ENCODE measurements around the gene TAS2R60. TPM values are rescaled to one million over a fixed set of nuclear protein-coding genes. Genes with fewer than 3 reads are reported as not detected.

TAS2R60 gene
- total RNA-seq, result not detected

DNA sequence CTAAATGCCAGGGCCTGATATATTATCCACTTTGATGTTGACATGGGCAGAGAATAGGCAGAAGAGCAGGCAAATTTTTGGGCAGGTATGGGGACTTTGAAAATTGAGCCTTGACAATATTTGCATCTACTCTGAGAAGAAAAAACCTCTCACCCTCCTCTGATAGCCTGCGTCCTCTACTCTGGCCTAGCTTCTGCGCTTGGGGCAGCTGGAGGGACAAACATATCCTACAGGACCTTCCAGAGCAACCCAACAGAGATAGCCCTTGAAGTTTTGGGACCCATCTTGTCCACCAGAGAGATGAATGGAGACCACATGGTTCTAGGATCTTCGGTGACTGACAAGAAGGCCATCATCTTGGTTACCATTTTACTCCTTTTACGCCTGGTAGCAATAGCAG lies at the start of gene TAS2R60:
Gene TAS2R60, plus strand, starts transcription at position 301 of the 400 bp plus-strand sequence. Its CDS starts 0 bp downstream, at position 301.
- in situ Hi-C loops (cut with MboI; ENCODE audit: low pct_unique_long_range_greater_than_20kb in 2 of 9, low sequenced_read_pairs in 9 of 9, unreplicated experiment in 9 of 9), result loop anchor here in 1 of 9 experiments (25.0 kb wide), 1 partner anchor 431 kb away; no protein-coding TSS in a partner anchor

GRCh38 chr7:143394068-143394467 lies 49.2 kb upstream of the TAS2R60 start:
- ATAC-seq (replicated peaks in 6 of 8), result no peak
- WGBS, 10 experiments, result 93 to 100% (median 100%) methylated on average over 1 to 3 of the region's 6 CpGs; no CpG with 5 or more reads in 6 of the 10 experiments
- H3K4me1 ChIP-seq (replicated peaks in 1 of 2), result peaks cover 0 to 11% of the 10 kb centered on the region in 2 donors
- in situ Hi-C loops (cut with MboI; ENCODE audit: low pct_unique_long_range_greater_than_20kb in 2 of 9, low sequenced_read_pairs in 9 of 9, unreplicated experiment in 9 of 9), result loop anchor here in 1 of 9 experiments (25.0 kb wide), 1 partner anchor 107 kb away; the partner anchor contains the start of genes CASP2 and TMEM139
- no peak overlapping the region for H3K4me3 ChIP-seq
- no peak overlapping the region for H3K27ac ChIP-seq

More for the DNA sequence above, at the start of gene TAS2R60:
- peaks cover 14 to 15% of the 10 kb centered on the region in 2 donors for H3K4me1 ChIP-seq (replicated peaks in 1 of 2)
- no peak within 1 kb of the TSS for H3K4me3 ChIP-seq
- ATAC-seq (replicated peaks in 6 of 8), result no peak
- WGBS, 10 experiments, result 83 to 100% (median 91%) methylated on average over 1 to 4 of the region's 4 CpGs; no CpG with 5 or more reads in 4 of the 10 experiments
- no peak within 1 kb of the TSS for H3K27ac ChIP-seq

DNA sequence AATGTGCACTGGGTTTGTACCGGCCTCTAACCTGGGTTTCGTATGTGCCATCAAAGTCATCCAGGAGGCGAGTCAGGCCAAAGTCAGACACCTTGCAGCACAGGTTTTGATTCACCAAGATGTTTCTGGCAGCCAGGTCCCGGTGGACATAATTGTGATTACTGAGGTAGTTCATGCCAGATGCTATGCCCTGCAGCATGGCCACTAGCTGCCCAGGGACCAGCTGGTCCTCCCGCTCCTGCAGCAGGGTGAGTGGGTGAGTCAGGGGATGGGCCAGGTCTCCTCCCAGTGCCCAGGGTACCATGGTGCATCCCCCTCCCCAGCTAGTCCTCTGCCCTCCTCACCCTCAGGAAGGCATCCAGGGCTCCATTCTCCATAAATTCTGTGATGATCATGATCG lies 48.5 kb upstream of the TAS2R60 start:
- Histone ChIP-seq H3K27ac (no peak overlapping the region), H3K4me3 (no peak overlapping the region), H3K4me1 (replicated peaks in 1 of 2) (peaks cover 0 to 11% of the 10 kb centered on the region in 2 donors)
- 17 to 100% (median 100%) methylated on average over 1 to 4 of the region's 6 CpGs; no CpG with 5 or more reads in 4 of the 10 experiments for WGBS, 10 experiments
- peak in 2 of 8 experiments; percentile 1 for ATAC-seq (replicated peaks in 6 of 8)
- in situ Hi-C loops (cut with MboI; ENCODE audit: low pct_unique_long_range_greater_than_20kb in 2 of 9, low sequenced_read_pairs in 9 of 9, unreplicated experiment in 9 of 9), result loop anchor here in 1 of 9 experiments (25.0 kb wide), 1 partner anchor 107 kb away; the partner anchor contains the start of genes CASP2 and TMEM139

GRCh38 chr7:143395187-143396149 lies 47.8 kb upstream of the TAS2R60 start:
- in situ Hi-C loops (cut with MboI; ENCODE audit: low pct_unique_long_range_greater_than_20kb in 2 of 9, low sequenced_read_pairs in 9 of 9, unreplicated experiment in 9 of 9), result loop anchor here in 1 of 9 experiments (25.0 kb wide), 1 partner anchor 108 kb away; the partner anchor contains the start of genes CASP2 and TMEM139
- H3K4me3 ChIP-seq, result no peak overlapping the region
- WGBS, 10 experiments, result 22 to 92% (median 81%) methylated on average over 2 to 9 of the region's 21 CpGs; no CpG with 5 or more reads in 2 of the 10 experiments
- no peak overlapping the region for H3K27ac ChIP-seq
- peaks cover 0 to 11% of the 10 kb centered on the region in 2 donors for H3K4me1 ChIP-seq (replicated peaks in 1 of 2)
- ATAC-seq (replicated peaks in 6 of 8), result peak in 7 of 8 experiments; percentile 3 to 88 (median 24)

DNA sequence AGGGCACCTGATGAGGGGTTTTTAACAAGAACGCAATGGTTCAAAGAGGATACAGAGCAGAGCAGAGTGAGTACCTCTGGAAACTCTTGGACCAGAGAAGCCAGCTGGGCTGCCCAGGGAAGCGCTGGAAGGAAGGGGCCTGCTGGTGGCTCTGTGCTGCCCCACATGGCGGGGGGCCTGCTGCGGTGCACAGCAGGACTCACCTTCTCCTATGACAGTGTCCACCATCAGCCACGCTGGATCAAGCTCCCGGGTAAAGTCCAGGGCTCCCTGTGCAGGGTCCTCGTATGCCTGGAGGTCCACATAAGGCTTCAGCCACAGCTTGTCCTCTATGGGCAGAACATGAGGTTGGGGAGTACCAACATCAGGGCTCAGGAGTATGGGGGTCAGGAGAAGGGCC lies 47.1 kb upstream of the TAS2R60 start:
- ATAC-seq (replicated peaks in 6 of 8), result peak in 1 of 8 experiments; percentile 5
- no peak overlapping the region for H3K4me3 ChIP-seq
- in situ Hi-C loops (cut with MboI; ENCODE audit: low pct_unique_long_range_greater_than_20kb in 2 of 9, low sequenced_read_pairs in 9 of 9, unreplicated experiment in 9 of 9), result loop anchor here in 1 of 9 experiments (25.0 kb wide), 1 partner anchor 109 kb away; the partner anchor contains the start of genes CASP2 and TMEM139
- 80 to 100% (median 88%) methylated on average over 1 to 3 of the region's 7 CpGs; no CpG with 5 or more reads in 6 of the 10 experiments for WGBS, 10 experiments
- no peak overlapping the region for H3K27ac ChIP-seq
- H3K4me1 ChIP-seq (replicated peaks in 1 of 2), result peaks cover 0 to 11% of the 10 kb centered on the region in 2 donors

DNA sequence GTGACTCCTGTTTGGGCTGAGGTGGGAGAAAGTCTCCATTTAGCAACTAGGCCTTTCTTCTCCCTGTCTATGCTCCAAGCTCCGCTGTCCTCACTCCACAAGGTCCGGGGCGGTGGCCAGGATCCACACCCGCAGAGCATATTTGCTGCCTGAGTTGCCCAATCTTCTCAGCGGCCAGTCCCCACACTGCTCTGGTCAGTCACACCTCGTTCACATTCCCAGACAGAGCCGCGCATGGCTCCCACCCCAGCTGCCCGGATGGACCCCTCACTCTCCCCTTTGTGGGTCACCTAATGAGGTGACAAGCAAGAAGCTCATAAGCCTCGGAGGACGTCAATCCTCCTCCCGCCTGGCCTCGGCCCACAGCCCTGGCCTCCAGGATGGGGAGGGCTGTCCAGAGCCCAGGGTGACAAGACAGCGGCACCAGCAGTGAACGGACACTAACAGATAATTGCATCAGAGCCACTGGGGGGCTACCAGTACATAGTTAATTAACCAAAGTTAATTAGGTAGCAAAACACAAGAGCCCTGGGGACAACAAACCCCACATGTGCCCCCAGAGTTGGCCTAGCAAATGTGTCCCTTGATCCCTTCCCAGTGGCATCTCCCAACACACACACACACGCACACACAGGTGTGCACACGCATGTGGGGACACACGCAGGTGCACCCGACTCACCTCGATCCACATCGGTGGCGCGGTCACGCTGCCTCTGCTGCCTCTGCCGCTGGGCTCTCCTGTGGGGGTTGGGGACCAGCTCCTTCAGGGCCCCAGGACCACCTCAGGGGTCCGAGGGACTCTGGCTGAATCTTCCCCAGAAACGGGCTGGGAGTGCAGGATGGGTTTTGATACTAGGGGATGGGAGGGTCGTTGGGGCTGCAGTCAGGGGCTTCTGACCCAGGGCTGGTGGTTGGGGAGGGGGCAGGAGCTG lies 46.4 kb upstream of the TAS2R60 start:
- H3K4me1 ChIP-seq (replicated peaks in 1 of 2), result peaks cover 0 to 11% of the 10 kb centered on the region in 2 donors
- peak in 3 of 8 experiments; percentile 4 to 64 (median 10) for ATAC-seq (replicated peaks in 6 of 8)
- 0 to 100% (median 67%) methylated on average over 1 to 7 of the region's 28 CpGs; no CpG with 5 or more reads in 6 of the 10 experiments for WGBS, 10 experiments
- no peak overlapping the region for H3K4me3 ChIP-seq
- H3K27ac ChIP-seq, result no peak overlapping the region
- in situ Hi-C loops (cut with MboI; ENCODE audit: low pct_unique_long_range_greater_than_20kb in 2 of 9, low sequenced_read_pairs in 9 of 9, unreplicated experiment in 9 of 9), result loop anchor here in 1 of 9 experiments (25.0 kb wide), 1 partner anchor 110 kb away; the partner anchor contains the start of genes CASP2 and TMEM139

DNA sequence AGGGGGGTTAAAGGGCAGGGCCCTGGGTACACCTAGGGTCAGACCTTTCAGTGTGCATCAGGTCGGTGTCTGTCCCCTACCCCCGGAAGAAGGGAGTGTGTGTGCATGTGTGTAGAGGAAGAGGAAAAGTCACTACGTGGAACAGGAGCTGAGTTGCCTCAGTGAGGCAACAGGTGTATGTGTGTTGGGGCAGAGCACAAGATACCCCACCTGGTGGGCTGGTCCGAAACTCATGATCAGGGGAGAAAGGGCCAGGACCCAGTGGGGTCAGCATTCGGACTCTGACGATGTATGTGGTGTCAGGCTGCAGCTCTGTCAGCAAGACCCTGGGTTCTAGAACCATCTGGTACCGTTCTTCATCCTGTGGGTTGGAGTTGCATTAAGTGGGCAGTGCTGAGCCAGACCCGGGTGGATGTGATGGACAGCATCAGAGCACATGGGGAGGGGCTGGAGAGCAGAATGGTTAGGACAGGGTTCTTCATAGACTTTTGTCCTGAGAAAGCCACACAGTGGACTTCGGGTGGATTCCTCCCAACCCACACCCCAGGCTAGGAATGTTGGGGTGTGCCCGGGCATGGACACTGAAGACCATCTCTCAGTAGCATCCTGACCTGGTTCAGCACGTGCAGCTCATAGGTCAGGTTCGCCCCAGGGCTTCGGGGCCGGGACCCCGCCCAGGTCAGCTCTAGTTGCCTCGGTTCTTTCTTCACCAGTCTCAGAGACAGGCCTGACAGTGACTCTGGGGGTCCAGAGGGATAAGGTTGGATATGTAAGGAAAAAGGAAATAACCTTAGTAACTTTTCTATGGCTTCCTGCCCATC lies 45.3 kb upstream of the TAS2R60 start:
- Histone ChIP-seq H3K4me1 (replicated peaks in 1 of 2) (peaks cover 0 to 11% of the 10 kb centered on the region in 2 donors), H3K4me3 (no peak overlapping the region), H3K27ac (no peak overlapping the region)
- WGBS, 10 experiments, result 86 to 100% (median 89%) methylated on average over 1 to 4 of the region's 16 CpGs; no CpG with 5 or more reads in 6 of the 10 experiments
- in situ Hi-C loops (cut with MboI; ENCODE audit: low pct_unique_long_range_greater_than_20kb in 2 of 9, low sequenced_read_pairs in 9 of 9, unreplicated experiment in 9 of 9), result loop anchor here in 1 of 9 experiments (25.0 kb wide), 1 partner anchor 111 kb away; the partner anchor contains the start of genes CASP2 and TMEM139
- ATAC-seq (replicated peaks in 6 of 8), result no peak

DNA sequence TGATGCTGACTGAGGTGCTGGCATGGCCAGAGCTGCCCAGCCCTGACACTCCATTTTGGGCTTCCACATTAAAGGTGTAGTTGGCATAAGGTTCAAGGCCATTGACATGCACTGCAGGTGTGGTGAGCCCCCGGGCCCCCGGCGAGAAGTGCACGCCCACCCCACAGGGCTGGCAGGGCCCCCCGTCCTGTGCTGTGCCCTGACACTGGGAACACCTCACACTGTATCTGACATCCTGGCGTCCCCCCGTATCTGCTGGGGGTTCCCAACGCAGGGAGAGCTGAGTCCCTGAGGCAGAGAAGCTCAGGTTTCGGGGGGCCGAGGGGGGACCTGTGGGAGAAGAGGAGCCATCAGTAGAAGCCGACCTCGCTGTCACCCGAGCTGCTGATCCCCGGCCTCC lies 44.6 kb upstream of the TAS2R60 start:
- Histone ChIP-seq H3K4me3 (no peak overlapping the region), H3K27ac (no peak overlapping the region), H3K4me1 (replicated peaks in 1 of 2) (peaks cover 0 to 11% of the 10 kb centered on the region in 2 donors)
- in situ Hi-C loops (cut with MboI; ENCODE audit: low pct_unique_long_range_greater_than_20kb in 2 of 9, low sequenced_read_pairs in 9 of 9, unreplicated experiment in 9 of 9), result loop anchor here in 1 of 9 experiments (25.0 kb wide), 1 partner anchor 111 kb away; the partner anchor contains the start of genes CASP2 and TMEM139
- WGBS, 10 experiments, result 89% methylated on average over 3 of the region's 14 CpGs; no CpG with 5 or more reads in 9 of the 10 experiments
- ATAC-seq (replicated peaks in 6 of 8), result no peak

GRCh38 chr7:143399151-143399550 lies 44.1 kb upstream of the TAS2R60 start:
- ATAC-seq (replicated peaks in 6 of 8), result no peak
- in situ Hi-C loops (cut with MboI; ENCODE audit: low pct_unique_long_range_greater_than_20kb in 2 of 9, low sequenced_read_pairs in 9 of 9, unreplicated experiment in 9 of 9), result loop anchor here in 1 of 9 experiments (25.0 kb wide), 1 partner anchor 112 kb away; the partner anchor contains the start of genes CASP2 and TMEM139
- Histone ChIP-seq H3K4me3 (no peak overlapping the region), H3K4me1 (replicated peaks in 1 of 2) (peaks cover 0 to 11% of the 10 kb centered on the region in 2 donors), H3K27ac (no peak overlapping the region)
- WGBS, 10 experiments, result 91% methylated on average over 4 of the region's 8 CpGs; no CpG with 5 or more reads in 9 of the 10 experiments

DNA sequence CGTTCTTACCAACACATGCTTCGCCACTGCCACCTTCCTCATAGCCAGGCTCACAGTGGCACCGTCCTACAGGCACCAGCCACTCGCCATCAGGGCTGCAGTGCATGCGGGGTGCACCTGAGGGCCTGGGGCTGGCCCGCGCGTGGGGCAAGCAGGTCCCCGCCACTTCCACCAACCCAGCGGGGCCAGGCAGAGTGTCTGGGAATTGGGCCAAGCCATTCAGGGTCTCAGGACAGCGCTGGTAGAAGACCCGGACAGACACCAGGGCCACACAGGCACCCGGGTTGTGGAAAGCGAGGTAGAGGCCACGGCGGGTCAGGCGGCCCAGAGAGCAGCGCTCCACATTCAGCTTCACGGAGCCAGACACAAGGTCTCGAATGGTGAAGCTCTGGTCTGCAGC lies 43.6 kb upstream of the TAS2R60 start:
- in situ Hi-C loops (cut with MboI; ENCODE audit: low pct_unique_long_range_greater_than_20kb in 2 of 9, low sequenced_read_pairs in 9 of 9, unreplicated experiment in 9 of 9), result loop anchor here in 3 of 9 experiments (25.0 kb wide), 2 partner anchors 112 to 162 kb away; partner anchors contain the start of genes CASP2 (in 1 of the 3) and TMEM139 (in 1 of the 3)
- Histone ChIP-seq H3K4me3 (no peak overlapping the region), H3K27ac (no peak overlapping the region), H3K4me1 (replicated peaks in 1 of 2) (peaks cover 1 to 11% of the 10 kb centered on the region in 2 donors)
- no peak for ATAC-seq (replicated peaks in 6 of 8)
- 88 to 100% (median 95%) methylated on average over 2 to 16 of the region's 20 CpGs; no CpG with 5 or more reads in 6 of the 10 experiments for WGBS, 10 experiments

- Histone ChIP-seq H3K4me3 (no peak overlapping the region), H3K27ac (no peak overlapping the region), H3K4me1 (replicated peaks in 1 of 2) (peaks cover 16 to 18% of the 10 kb centered on the region in 2 donors)
- no peak for ATAC-seq (replicated peaks in 6 of 8)
- 90 to 100% (median 100%) methylated on average over 1 to 10 of the region's 12 CpGs; no CpG with 5 or more reads in 7 of the 10 experiments for WGBS, 10 experiments
- in situ Hi-C loops (cut with MboI; ENCODE audit: low pct_unique_long_range_greater_than_20kb in 2 of 9, low sequenced_read_pairs in 9 of 9, unreplicated experiment in 9 of 9), result loop anchor here in 2 of 9 experiments (25.0 kb wide), 1 partner anchor 164 kb away; no protein-coding TSS in a partner anchor
Measured at GRCh38 chr7:143401265-143401664, 42.0 kb upstream of the TAS2R60 start.
